NT2/D1 (cell line): ENCODE results near the gene NFIA.

Experiments used
- DNase-seq: peaks from one replicate; pipeline ENCODE4 v3.0.0-alpha.2; 2011; ENCODE audit warnings: low read depth, low spot score
- H3K27me3 ChIP-seq: 2 replicates; pipeline ENCODE4 v1.6.0; 2011; ENCODE audit warnings: mild to moderate bottlenecking; ENCODE audit not compliant: insufficient read length, insufficient read depth
- H3K36me3 ChIP-seq: 2 replicates; pipeline ENCODE4 v1.6.1; 2011; ENCODE audit warnings: mild to moderate bottlenecking, low read length, mixed read lengths; ENCODE audit not compliant: insufficient read depth, insufficient read length
- H3K4me1 ChIP-seq: 2 replicates; pipeline ENCODE4 v1.5.1; 2011; ENCODE audit not compliant: insufficient read depth, insufficient read length
- H3K4me3 ChIP-seq: 2 replicates; pipeline ENCODE4 v1.5.1; 2011; ENCODE audit warnings: low read depth; ENCODE audit not compliant: insufficient read length
- H3K9ac ChIP-seq: 2 replicates; pipeline ENCODE4 v1.6.0; 2011; ENCODE audit warnings: low read depth; ENCODE audit not compliant: insufficient read length
- H3K9me3 ChIP-seq: 2 replicates; pipeline ENCODE4 v1.5.1; 2011; ENCODE audit warnings: mild to moderate bottlenecking, low read length; ENCODE audit not compliant: insufficient read depth
- SUZ12 ChIP-seq: IDR thresholded peaks from 2 replicates; pipeline ENCODE4 v1.6.1; 2011; ENCODE audit not compliant: insufficient read length, insufficient read depth; ENCODE audit errors: extremely low read depth
- YY1 ChIP-seq: IDR thresholded peaks from 2 replicates; pipeline ENCODE4 v1.6.1; 2011; ENCODE audit not compliant: insufficient read length, insufficient read depth
- ZNF274 ChIP-seq: IDR thresholded peaks from 2 replicates; pipeline ENCODE4 v1.6.1; 2011; ENCODE audit warnings: mild to moderate bottlenecking, low read depth, low read length

Gene NFIA

GRCh38 chr1:61315011-61315410, 232.7 kb downstream of the NFIA start:
- no peaks in the 10 kb centered on the region for H3K9me3 ChIP-seq
- no peaks in the 10 kb centered on the region for H3K4me1 ChIP-seq
- H3K9ac ChIP-seq = no peak overlapping the region
- H3K4me3 ChIP-seq = no peak overlapping the region
- no peak for DNase-seq
- no peak for TF ChIP-seq SUZ12
- no peak for TF ChIP-seq ZNF274
- TF ChIP-seq YY1 = no peak
- no peaks in the 10 kb centered on the region for H3K27me3 ChIP-seq
- H3K36me3 ChIP-seq = no peaks in the 10 kb centered on the region

DNA sequence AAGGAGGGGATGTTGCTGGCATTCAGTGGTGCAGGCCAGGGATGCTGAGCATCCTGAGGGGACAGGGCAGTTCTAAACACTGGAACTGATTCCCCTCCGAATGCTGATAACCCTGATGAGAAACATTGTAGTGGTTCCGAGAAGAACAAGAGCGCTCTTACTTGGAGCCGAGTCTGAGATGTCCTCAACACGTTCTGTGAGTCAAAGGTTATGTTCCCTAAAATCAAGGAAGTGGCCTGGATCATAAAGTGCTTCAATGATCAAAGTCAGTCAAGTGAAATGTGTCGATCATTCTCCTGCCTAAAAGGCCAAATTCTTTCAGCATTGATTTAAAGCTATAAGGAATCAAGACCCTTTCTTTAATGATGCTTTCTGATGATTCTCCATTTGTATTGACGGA, 234.1 kb downstream of the NFIA start:
- no peak for DNase-seq
- Histone ChIP-seq H3K9ac (no peak overlapping the region), H3K4me3 (no peak overlapping the region), H3K4me1 (peaks cover 3% of the 10 kb centered on the region), H3K36me3 (no peaks in the 10 kb centered on the region), H3K9me3 (no peaks in the 10 kb centered on the region), H3K27me3 (no peaks in the 10 kb centered on the region)
- no peak for TF ChIP-seq SUZ12
- no peak for TF ChIP-seq YY1
- no peak for TF ChIP-seq ZNF274

DNA sequence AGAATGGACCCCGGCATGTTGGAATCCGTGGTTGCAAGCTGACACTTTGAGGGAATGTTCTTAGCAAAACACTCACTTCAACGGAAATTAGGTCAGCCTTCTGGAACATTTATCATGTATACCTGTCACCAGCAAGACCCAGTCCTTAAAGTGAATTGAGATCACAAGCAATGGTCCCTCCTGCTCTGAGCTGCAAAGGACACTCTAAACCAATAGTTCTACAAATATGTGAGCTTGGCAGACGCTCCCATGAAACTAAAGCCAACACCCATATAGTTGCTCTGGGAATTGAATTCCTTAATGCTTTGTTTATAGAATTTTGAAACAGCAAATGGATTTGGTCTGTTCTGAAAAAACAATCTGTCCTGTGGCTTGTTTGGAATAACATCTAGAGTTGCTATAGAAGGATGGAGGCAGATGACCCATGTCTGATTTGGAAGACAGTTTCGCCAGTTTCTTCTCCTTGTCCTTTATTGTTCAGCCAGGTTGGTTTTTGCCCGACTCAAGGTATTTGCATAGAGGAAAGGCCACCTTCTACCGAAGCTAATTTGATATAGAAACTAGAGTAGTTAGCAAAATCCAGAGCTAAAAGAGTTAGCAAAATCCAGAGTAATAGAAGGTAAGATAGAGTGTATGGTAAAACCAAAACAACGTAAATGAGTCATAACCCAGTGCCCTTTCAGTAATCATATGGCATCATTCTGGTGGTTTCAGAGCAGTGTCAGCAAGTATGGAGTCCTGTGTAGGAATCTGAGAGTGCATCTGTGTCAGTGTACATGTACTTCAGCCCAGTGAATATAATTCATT, 236.2 kb downstream of the NFIA start:
- TF ChIP-seq ZNF274 (no peak), SUZ12 (no peak), YY1 (no peak)
- Histone ChIP-seq H3K4me1 (peaks cover 3% of the 10 kb centered on the region), H3K4me3 (no peak overlapping the region), H3K27me3 (no peaks in the 10 kb centered on the region), H3K36me3 (no peaks in the 10 kb centered on the region), H3K9ac (no peak overlapping the region), H3K9me3 (no peaks in the 10 kb centered on the region)
- no peak for DNase-seq

- Histone ChIP-seq H3K27me3 (no peaks in the 10 kb centered on the region), H3K9me3 (no peaks in the 10 kb centered on the region), H3K4me3 (no peak overlapping the region), H3K4me1 (peaks cover 3% of the 10 kb centered on the region), H3K9ac (no peak overlapping the region), H3K36me3 (no peaks in the 10 kb centered on the region)
- TF ChIP-seq SUZ12 = no peak
- TF ChIP-seq ZNF274 = no peak
- no peak for TF ChIP-seq YY1
- no peak for DNase-seq
Measured at GRCh38 chr1:61320575-61320974, 238.2 kb downstream of the NFIA start.

GRCh38 chr1:61322008-61322744, 239.8 kb downstream of the NFIA start:
- no peak overlapping the region for H3K9ac ChIP-seq
- peaks cover 3% of the 10 kb centered on the region for H3K4me1 ChIP-seq
- H3K9me3 ChIP-seq = no peaks in the 10 kb centered on the region
- DNase-seq = no peak
- no peaks in the 10 kb centered on the region for H3K36me3 ChIP-seq
- H3K4me3 ChIP-seq = no peak overlapping the region
- TF ChIP-seq ZNF274 = no peak
- no peak for TF ChIP-seq SUZ12
- TF ChIP-seq YY1 = no peak
- no peaks in the 10 kb centered on the region for H3K27me3 ChIP-seq

DNA sequence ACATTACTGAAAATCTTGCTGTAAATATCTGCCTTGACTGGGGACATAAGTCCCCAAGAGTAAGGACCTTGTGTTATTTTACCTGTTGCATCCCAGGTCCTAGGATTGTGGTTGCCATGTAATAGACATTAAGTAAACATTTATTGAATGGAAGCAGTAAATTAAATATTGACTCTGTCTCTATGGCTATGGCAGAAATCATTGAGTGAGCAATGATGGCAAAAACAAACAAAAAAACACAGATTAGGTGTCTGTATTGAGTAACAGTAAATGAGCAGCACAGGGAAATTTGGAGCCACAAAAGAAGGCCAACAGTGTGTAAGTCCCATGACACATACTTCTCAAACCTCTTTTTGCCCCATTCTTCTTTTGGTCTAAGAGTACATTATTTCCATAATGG, 240.4 kb downstream of the NFIA start:
- Histone ChIP-seq H3K9me3 (0 out of 2 replicates have a peak, but pooled peaks cover 4% of the 10 kb centered on the region), H3K36me3 (no peaks in the 10 kb centered on the region), H3K9ac (no peak overlapping the region), H3K27me3 (no peaks in the 10 kb centered on the region), H3K4me1 (peaks cover 3% of the 10 kb centered on the region), H3K4me3 (no peak overlapping the region)
- TF ChIP-seq YY1 = no peak
- TF ChIP-seq SUZ12 = no peak
- no peak for TF ChIP-seq ZNF274
- no peak for DNase-seq

DNA sequence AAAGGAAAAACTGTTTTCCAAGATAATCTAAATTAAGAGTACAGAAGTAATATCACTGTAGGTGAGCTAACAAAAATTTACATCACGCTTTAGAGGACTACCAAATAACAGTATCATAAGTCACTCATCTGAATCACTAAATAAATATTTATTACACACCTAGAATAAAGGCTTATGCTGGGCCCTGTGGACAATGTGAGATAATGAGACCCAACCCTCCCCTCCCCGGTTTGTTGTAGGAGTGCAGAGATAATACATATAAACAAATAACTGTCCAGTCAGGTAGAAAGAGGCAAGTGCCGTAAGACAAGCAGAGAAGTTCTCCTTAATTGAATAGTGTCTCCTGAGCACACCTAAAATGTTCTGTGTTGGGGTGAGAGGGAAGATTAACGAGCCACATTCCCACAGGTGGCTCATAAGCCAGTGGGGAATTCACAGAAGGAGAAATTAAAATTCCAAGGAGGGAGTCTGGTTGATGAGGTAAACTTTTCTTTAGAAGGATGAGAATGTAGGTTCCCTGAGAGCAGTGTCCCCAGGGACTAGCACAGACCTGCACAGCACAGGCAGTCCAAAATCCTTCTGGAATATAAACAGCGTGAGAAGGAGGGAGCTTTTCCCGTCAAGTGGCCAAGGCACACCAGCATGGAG, 241.4 kb downstream of the NFIA start:
- Histone ChIP-seq H3K9me3 (0 out of 2 replicates have a peak, but pooled peaks cover 4% of the 10 kb centered on the region), H3K36me3 (no peaks in the 10 kb centered on the region), H3K9ac (no peak overlapping the region), H3K4me3 (no peak overlapping the region), H3K27me3 (no peaks in the 10 kb centered on the region), H3K4me1 (peaks cover 3% of the 10 kb centered on the region)
- TF ChIP-seq YY1 (no peak), ZNF274 (no peak), SUZ12 (no peak)
- DNase-seq = no peak
